Activated CD4-positive, alpha-beta memory T cell treated with anti-CD3 and anti-CD28 coated beads, Interleukin-2, amount 10 ng/mL, durations not matched to agents 7 days and 5 days (primary cell): ENCODE measurements around the gene DIABLO. TPM values are rescaled to one million over a fixed set of nuclear protein-coding genes. Genes with fewer than 3 reads are reported as not detected.
A peak's percentile ranks its signal among the peaks of the same experiment; 100 is the strongest.
"Not testable (repeated sequence)": the region's sequence is repeated elsewhere in the genome, so short reads cannot be mapped to it uniquely, and the experiment has no call there.

Source experiments
- CTCF ChIA-PET: fragments of 350-600 bp; sonication (Branson Sonifier 250); formaldehyde crosslinking; loops from one replicate; lab custom pipeline; 2021; ENCODE audit warnings: antibody characterized with exemption, inconsistent platforms; lab: Charles Lee
- POLR2A ChIA-PET: fragments of 350-600 bp; sonication (Branson Sonifier 250); formaldehyde crosslinking; loops from one replicate; lab custom pipeline; 2021; ENCODE audit warnings: antibody characterized with exemption; lab: Charles Lee
- DNase-seq: peaks from one replicate; pipeline ENCODE4 v3.0.0-alpha.2; 2020
- H3K27ac Mint-ChIP-seq: one replicate; pipeline ENCODE4 v1.8.0; 2021; ENCODE audit warnings: mild to moderate bottlenecking, mixed read lengths
- H3K27me3 Mint-ChIP-seq: one replicate; pipeline ENCODE4 v1.8.0; 2021; ENCODE audit warnings: mixed read lengths
- H3K36me3 Mint-ChIP-seq: one replicate; pipeline ENCODE4 v1.8.0; 2021; ENCODE audit warnings: low read depth, mixed read lengths
- H3K4me1 Mint-ChIP-seq: one replicate; pipeline ENCODE4 v1.8.0; 2021; ENCODE audit warnings: mixed read lengths
- H3K4me3 Mint-ChIP-seq: one replicate; pipeline ENCODE4 v1.8.0; 2021; ENCODE audit warnings: mild to moderate bottlenecking, mixed read lengths
- H3K9me3 Mint-ChIP-seq: one replicate; pipeline ENCODE4 v1.8.0; 2021; ENCODE audit warnings: mixed read lengths
- total RNA-seq, 2 experiments: library from RNA; stranded (reverse); gene quantifications; one replicate each; pipeline ENCODE4 v1.2.3, GENCODE V29; 2021

DIABLO gene
- total RNA-seq, 2 experiments from 2014 or later = 40.8 to 41.7 TPM

DNA sequence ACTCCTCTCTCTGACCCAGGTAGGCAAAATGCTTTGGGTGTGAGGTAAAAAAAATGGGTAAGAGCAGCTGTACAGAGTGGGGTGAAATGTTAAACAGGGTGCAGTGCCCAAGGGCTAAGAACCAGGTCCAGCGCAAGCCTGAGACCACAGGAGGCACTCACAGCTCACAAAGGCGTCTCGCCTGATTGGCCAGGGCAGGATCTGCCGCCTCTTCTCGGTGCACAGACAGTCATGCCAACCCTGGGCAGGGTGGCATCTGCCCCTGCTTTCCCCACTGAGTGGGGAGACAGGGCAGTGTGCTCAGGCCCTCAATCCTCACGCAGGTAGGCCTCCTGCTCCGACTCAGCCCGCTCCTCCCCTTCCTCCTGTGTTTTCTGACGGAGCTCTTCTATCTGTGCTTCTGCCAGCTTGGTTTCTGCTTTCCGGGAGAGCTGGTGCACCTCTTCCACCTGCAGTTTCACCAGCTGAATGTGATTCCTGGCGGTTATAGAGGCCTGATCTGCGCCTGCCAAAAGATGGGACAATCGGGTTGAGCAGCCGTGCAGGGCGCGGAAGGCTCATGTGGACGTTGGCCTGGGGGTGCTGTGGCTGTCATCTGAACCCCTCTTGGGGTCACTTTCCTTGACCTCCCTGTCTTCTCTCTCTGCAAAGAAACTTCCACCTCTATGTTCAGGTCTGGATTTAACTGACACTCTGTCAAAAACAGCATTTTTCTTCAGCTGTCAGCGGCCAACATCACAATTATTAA lies 17.6 kb downstream of the DIABLO start:
- ChIA-PET CTCF (interaction anchor here (0.5 to 1.5 kb wide), 2 partner anchors 15 to 18 kb away, joined by 3 to 4 read pairs; partner anchors contain the start of gene DIABLO), POLR2A (interaction anchor here (1.4 kb wide), 2 partner anchors 15 to 36 kb away, joined by 5 read pairs; no protein-coding TSS in a partner anchor)
- no peak overlapping the region for H3K4me3 Mint-ChIP-seq
- H3K27ac Mint-ChIP-seq = no peak overlapping the region
- H3K27me3 Mint-ChIP-seq = peaks cover 15% of the 10 kb centered on the region
- no peak for DNase-seq
- peaks cover 10% of the 10 kb centered on the region for H3K4me1 Mint-ChIP-seq
- H3K36me3 Mint-ChIP-seq = peaks cover 30% of the 10 kb centered on the region
- H3K9me3 Mint-ChIP-seq = no peaks in the 10 kb centered on the region

DNA sequence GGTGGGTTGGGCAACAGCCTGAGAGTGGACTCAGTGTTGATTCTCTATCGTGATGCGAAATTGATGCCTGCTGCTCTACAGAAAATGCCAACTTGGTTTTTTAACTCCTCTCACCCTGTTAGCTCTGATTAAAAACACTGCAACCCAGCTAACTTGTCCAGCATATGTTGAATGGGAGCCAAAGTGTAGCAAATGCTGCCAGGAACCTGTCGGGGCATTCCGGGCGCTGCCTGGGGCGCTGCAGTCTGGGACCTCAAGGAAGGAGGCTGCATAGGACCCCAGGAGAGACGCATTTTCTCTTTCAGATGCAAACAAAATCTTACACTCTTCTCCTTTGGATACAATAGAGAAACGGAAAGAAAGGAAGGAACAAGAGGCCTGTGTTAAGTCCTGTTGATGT lies 18.5 kb downstream of the DIABLO start:
- peaks cover 28% of the 10 kb centered on the region for H3K36me3 Mint-ChIP-seq
- H3K27ac Mint-ChIP-seq = no peak overlapping the region
- peaks cover 22% of the 10 kb centered on the region for H3K27me3 Mint-ChIP-seq
- ChIA-PET CTCF (no interaction called here), POLR2A (interaction anchor here (1.4 kb wide), 1 partner anchor 37 kb away, joined by 5 read pairs; no protein-coding TSS in a partner anchor)
- no peak for DNase-seq
- no peak overlapping the region for H3K4me3 Mint-ChIP-seq
- H3K9me3 Mint-ChIP-seq = no peaks in the 10 kb centered on the region
- peaks cover 12% of the 10 kb centered on the region for H3K4me1 Mint-ChIP-seq

DNA sequence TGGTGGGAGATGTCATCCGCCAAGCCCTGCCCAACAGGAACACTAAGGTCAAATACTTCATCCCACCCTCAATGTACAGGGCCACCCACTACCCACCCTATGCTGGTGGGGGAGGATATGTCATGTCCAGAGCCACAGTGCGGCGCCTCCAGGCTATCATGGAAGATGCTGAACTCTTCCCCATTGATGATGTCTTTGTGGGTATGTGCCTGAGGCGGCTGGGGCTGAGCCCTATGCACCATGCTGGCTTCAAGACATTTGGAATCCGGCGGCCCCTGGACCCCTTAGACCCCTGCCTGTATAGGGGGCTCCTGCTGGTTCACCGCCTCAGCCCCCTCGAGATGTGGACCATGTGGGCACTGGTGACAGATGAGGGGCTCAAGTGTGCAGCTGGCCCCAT lies 18.9 kb downstream of the DIABLO start:
- Mint-ChIP-seq H3K9me3 (no peaks in the 10 kb centered on the region), H3K27ac (no peak overlapping the region), H3K36me3 (peaks cover 24% of the 10 kb centered on the region), H3K4me3 (no peak overlapping the region), H3K4me1 (peaks cover 12% of the 10 kb centered on the region), H3K27me3 (peaks cover 23% of the 10 kb centered on the region)
- ChIA-PET POLR2A (interaction anchor here (1.1 kb wide), 1 partner anchor 10 kb away, joined by 3 read pairs; no protein-coding TSS in a partner anchor), CTCF (no interaction called here)
- no peak for DNase-seq

DNA sequence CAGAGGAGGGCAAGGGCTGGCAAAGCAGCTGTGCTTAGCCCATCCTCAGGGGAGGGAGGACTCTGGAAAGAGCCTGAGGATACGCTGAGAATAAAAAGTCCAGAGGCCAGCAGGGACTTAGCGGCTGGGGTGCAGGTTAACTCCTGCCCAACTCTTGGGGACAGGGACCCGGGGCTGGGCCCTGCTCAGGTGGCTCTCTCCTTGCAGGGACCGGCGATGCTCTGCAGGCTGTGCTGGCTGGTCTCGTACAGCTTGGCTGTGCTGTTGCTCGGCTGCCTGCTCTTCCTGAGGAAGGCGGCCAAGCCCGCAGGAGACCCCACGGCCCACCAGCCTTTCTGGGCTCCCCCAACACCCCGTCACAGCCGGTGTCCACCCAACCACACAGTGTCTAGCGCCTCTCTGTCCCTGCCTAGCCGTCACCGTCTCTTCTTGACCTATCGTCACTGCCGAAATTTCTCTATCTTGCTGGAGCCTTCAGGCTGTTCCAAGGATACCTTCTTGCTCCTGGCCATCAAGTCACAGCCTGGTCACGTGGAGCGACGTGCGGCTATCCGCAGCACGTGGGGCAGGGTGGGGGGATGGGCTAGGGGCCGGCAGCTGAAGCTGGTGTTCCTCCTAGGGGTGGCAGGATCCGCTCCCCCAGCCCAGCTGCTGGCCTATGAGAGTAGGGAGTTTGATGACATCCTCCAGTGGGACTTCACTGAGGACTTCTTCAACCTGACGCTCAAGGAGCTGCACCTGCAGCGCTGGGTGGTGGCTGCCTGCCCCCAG lies 19.6 kb downstream of the DIABLO start:
- no peak overlapping the region for H3K27ac Mint-ChIP-seq
- ChIA-PET POLR2A (interaction anchor here (0.5 to 1.5 kb wide), 5 partner anchors 11 to 214 kb away, joined by 3 read pairs; partner anchors contain the start of gene LRRC43), CTCF (no interaction called here)
- H3K4me1 Mint-ChIP-seq = peaks cover 12% of the 10 kb centered on the region
- peaks cover 26% of the 10 kb centered on the region for H3K27me3 Mint-ChIP-seq
- H3K4me3 Mint-ChIP-seq = no peak overlapping the region
- peaks cover 19% of the 10 kb centered on the region for H3K36me3 Mint-ChIP-seq
- H3K9me3 Mint-ChIP-seq = no peaks in the 10 kb centered on the region
- DNase-seq = no peak

DNA sequence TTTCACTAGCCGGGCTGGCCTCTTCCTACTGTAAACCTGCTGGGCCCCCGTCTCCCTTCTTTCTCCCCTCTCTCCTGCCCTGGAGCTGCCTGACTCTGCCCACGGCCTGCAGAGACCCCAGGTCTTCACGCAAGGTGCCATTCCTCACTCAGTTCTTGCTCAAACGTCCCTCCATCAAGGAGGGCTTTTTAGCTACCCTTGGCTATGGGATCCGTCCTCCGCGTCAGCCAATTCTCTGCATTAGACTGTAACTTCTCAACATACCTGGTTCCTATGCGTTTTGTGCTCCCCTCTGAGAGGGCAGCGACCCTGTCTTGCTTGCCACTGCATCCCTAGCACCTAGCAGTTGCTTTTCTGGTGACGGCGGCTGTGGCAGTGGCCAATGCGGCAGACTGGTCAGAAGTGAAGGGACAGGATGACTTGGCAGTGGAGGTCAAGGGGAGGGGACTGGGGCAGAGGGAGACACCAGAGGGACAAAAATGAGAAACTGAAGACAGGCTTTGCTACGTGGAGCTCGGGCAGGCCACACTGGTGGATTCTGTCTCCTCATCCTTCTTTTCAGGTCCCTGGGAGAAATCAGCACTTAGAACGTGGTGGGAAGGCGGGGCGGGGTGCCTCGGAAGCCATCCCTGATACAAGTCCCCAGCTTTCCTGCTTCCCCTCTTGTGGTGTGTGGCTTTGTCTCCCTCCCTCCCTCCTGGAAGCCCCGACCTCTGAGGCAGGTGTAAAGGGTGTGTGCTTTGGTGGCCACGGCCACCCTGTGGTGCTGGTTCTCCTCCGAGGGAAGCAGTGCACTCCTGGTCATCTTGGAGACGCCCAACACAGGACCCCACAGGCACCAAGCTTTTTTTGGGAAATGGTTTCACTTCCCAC lies 20.6 kb downstream of the DIABLO start:
- ChIA-PET CTCF (interaction anchor here (1.2 kb wide), 1 partner anchor 39 kb away, joined by 3 read pairs; no protein-coding TSS in a partner anchor), POLR2A (interaction anchor here (1.0 to 1.5 kb wide), 5 partner anchors 18 to 62 kb away, joined by 3 to 4 read pairs (median 3); partner anchors contain the start of gene LRRC43)
- Mint-ChIP-seq H3K36me3 (peaks cover 15% of the 10 kb centered on the region), H3K4me1 (peaks cover 12% of the 10 kb centered on the region), H3K9me3 (no peaks in the 10 kb centered on the region), H3K27ac (no peak overlapping the region), H3K27me3 (peaks cover 29% of the 10 kb centered on the region), H3K4me3 (peak overlapping the region; percentile 64)
- DNase-seq = no peak

DNA sequence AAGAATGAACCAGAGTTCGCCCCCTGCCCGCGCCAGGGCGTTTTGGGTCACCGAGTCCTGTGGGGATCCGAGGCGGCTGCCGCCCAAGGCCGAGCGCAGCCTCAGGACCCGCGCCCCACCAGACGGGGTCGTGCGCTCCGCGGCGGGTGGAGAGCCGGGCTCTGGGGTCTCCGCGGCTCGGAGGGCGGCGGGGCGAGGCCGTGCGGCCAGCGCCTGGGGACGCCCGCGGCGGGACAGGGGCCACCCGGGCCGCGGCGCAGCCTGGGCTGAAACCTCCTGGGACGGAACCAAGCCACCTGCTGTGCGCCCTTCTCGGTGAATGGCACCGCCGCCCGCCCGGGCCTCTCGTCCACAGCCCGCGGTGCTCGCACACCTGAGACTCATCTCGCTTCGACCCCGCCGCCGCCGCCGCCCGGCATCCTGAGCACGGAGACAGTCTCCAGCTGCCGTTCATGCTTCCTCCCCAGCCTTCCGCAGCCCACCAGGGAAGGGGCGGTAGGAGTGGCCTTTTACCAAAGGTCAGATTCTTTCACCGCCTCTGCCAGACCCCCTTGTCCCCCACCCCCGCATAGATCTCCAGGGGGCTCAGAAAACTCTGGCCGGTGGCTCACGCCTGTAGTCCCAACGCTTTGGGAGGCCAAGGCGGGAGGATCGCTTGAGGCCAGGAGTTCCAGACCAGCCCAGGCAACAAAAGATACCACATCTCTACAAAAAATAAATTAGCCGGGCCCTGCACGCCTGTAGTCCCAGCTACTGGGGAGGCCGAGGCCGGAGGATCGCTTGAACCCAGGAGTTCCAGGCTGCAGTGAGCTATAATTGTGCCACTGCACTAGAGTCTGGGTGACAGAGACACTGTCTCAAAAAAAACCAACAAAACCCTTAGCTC lies 21.4 kb downstream of the DIABLO start:
- Mint-ChIP-seq H3K27me3 (peaks cover 35% of the 10 kb centered on the region), H3K36me3 (peaks cover 12% of the 10 kb centered on the region), H3K27ac (no peak overlapping the region), H3K4me1 (peaks cover 12% of the 10 kb centered on the region), H3K4me3 (peak overlapping the region; percentile 64), H3K9me3 (no peaks in the 10 kb centered on the region)
- CTCF ChIA-PET = interaction anchor here (1.2 kb wide), 1 partner anchor 40 kb away, joined by 3 read pairs; no protein-coding TSS in a partner anchor
- POLR2A ChIA-PET = interaction anchor here (1.0 to 1.4 kb wide), 4 partner anchors 21 to 123 kb away, joined by 3 to 6 read pairs (median 4); partner anchors contain the start of gene DIABLO
- DNase-seq = no peak

DNA sequence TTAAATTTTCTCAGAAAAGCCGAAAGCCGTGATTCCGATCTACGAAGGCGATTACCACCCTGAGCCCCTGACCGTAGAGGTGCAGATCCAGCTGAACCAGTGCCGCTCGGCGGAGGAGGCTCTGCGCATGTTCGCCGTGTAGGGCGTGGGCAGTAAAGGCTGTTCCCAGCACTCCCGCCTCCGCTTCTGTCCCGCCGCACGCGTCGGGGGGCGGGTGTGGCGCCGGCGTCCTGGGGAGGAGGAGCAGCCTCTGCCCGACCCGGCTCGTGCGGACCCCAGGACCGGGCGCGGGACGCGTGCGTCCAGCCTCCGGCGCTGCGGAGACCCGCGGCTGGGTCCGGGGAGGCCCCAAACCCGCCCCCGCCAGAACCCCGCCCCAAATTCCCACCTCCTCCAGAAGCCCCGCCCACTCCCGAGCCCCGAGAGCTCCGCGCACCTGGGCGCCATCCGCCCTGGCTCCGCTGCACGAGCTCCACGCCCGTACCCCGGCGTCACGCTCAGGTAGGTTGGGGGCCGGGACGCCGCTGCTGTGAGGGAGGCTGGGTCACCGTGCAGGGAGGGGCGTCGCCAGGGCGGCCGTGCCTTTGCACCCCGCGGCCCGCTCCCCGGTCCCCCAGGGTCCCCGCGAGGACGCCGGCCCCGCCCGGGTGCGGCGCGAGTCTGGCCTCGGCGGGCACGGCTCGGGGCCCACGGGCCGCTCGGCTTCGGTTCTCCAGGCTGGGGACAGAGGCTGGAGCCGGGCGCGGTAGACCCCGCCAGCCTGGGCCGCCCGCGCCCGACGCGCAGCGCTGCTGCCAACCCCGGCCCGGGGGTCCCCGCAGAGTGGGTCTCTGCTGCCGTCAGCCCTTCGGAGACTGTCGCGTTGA lies 22.3 kb downstream of the DIABLO start, which contains the start of gene B3GNT4:
Gene B3GNT4 (plus strand): TSS at position 409 of the 866 bp plus-strand sequence. CDS start 910 bp downstream, outside the sequence.
- H3K4me1 Mint-ChIP-seq = peaks cover 12% of the 10 kb centered on the region
- no peak within 1 kb of the TSS for H3K27ac Mint-ChIP-seq
- peak; percentile 68 for DNase-seq
- H3K27me3 Mint-ChIP-seq = peaks cover 35% of the 10 kb centered on the region
- H3K4me3 Mint-ChIP-seq = peak within 1 kb of the TSS; percentile 71
- POLR2A ChIA-PET = interaction anchor here (0.5 to 1.4 kb wide), 3 partner anchors 22 to 151 kb away, joined by 3 to 6 read pairs (median 3); partner anchors contain the start of gene DIABLO
- H3K36me3 Mint-ChIP-seq = peaks cover 10% of the 10 kb centered on the region
- CTCF ChIA-PET = no interaction called here
- no peaks in the 10 kb centered on the region for H3K9me3 Mint-ChIP-seq

DNA sequence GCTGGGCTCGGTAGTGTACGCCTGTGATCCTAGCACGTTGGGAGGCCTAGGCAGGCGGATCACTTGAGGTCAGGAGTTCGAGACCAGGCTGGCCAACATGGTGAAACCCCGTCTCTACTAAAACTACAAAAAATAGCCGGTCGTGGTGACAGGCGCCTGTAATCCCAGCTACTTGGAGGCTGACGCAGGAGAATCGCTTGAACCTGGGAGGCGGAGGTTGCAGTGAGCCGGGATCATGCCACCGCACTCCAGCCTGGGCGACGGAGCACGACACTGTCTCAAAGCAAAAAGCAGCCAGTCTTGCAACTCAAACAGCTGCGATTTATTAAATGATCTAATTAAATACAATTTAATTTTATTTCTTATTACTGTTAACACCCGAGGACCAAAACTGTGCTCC lies 23.0 kb downstream of the DIABLO start:
- POLR2A ChIA-PET = interaction anchor here (0.5 to 1.4 kb wide), 2 partner anchors 23 to 150 kb away, joined by 3 to 6 read pairs; partner anchors contain the start of gene DIABLO
- Mint-ChIP-seq H3K4me1 (peaks cover 17% of the 10 kb centered on the region), H3K4me3 (peak overlapping the region; percentile 71), H3K27me3 (peaks cover 38% of the 10 kb centered on the region)
- CTCF ChIA-PET, DNase-seq, H3K36me3 Mint-ChIP-seq, H3K27ac Mint-ChIP-seq, H3K9me3 Mint-ChIP-seq: not testable (repeated sequence)

DNA sequence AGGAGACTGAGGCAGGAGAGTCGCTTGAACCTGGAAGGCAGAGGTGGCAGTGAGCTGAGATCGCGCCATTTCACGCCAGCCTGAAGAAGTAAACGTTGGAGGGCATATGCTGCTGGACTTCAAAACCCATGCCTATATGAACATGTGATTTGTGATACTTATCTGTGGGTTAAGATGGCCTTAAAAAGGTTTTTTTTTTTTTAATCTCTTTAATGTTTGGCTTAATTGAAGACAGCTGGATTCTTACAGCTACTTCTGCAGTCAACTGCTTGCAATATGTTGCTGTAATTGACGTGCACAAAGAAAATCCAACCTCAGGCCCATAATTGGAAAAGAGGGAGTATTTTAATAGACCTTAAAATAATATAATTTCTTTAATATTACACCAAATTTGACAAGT lies 23.8 kb downstream of the DIABLO start:
- Mint-ChIP-seq H3K27me3 (peaks cover 42% of the 10 kb centered on the region), H3K36me3 (no peaks in the 10 kb centered on the region), H3K9me3 (no peaks in the 10 kb centered on the region), H3K4me3 (no peak overlapping the region), H3K4me1 (peaks cover 24% of the 10 kb centered on the region), H3K27ac (no peak overlapping the region)
- POLR2A ChIA-PET = no interaction called here
- no peak for DNase-seq
- CTCF ChIA-PET = interaction anchor here (0.6 kb wide), 1 partner anchor 20 kb away, joined by 3 read pairs; no protein-coding TSS in a partner anchor

DNA sequence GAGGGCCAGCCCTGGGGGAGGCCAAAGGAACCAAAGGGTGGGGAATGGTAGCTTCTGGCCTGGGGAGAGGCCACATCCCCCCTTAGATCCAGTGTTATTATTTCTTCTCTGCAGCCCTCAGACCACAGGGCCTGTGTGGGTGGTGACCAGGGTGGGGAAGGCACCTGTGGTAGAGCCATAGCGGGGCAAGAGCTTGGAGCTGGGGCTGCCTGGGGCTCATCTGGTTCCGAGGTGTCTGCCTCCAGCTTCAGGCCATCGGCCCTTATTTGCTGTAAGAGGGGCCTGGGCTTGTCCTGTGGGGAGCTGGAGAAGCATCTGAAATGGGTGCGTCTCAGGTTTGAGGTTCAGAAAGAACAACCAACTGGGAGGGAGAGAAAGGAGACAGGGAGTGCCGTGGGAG lies 24.5 kb downstream of the DIABLO start:
- no peak overlapping the region for H3K27ac Mint-ChIP-seq
- POLR2A ChIA-PET = no interaction called here
- CTCF ChIA-PET = no interaction called here

More for the DNA sequence above, 24.5 kb downstream of the DIABLO start:
- Mint-ChIP-seq H3K4me1 (peaks cover 28% of the 10 kb centered on the region), H3K4me3 (no peak overlapping the region), H3K9me3 (no peaks in the 10 kb centered on the region), H3K27me3 (peaks cover 42% of the 10 kb centered on the region), H3K36me3 (no peaks in the 10 kb centered on the region)
- DNase-seq = no peak
